Osteoblast (primary cell): ENCODE results near the gene TLL1. TPM values are rescaled to one million over a fixed set of nuclear protein-coding genes. Genes with fewer than 3 reads are reported as not detected.

Experiments
- DNase-seq: peaks from one replicate; pipeline ENCODE4 v3.0.0; 2011; ENCODE audit warnings: low spot score, mixed read lengths; ENCODE audit not compliant: insufficient read length; ENCODE audit errors: missing footprints
- H2AFZ ChIP-seq: 2 replicates; pipeline ENCODE4 v1.6.0; 2011; ENCODE audit warnings: mild to moderate bottlenecking, low read length
- H3K27ac ChIP-seq: 2 replicates; pipeline ENCODE4 v1.5.1; 2011; ENCODE audit warnings: mild to moderate bottlenecking, low read depth, low read length, moderate library complexity
- H3K27me3 ChIP-seq: 2 replicates; pipeline ENCODE4 v1.6.0; 2012; ENCODE audit warnings: mild to moderate bottlenecking, control low read depth, inconsistent platforms, low read length, moderate library complexity; ENCODE audit not compliant: insufficient read depth
- H3K36me3 ChIP-seq: 2 replicates; pipeline ENCODE4 v1.5.1; 2011; ENCODE audit warnings: mild to moderate bottlenecking, low read length, control low read depth, moderate library complexity; ENCODE audit not compliant: insufficient read depth
- H3K4me1 ChIP-seq: 2 replicates; pipeline ENCODE4 v1.5.1; 2011; ENCODE audit warnings: mild to moderate bottlenecking, low read length, control low read depth, moderate library complexity; ENCODE audit not compliant: insufficient read depth
- H3K4me2 ChIP-seq: 2 replicates; pipeline ENCODE4 v1.6.0; 2011; ENCODE audit warnings: mild to moderate bottlenecking, low read length; ENCODE audit not compliant: insufficient read depth
- H3K4me3 ChIP-seq: fragments of 200-600 bp; sonication (generic); 3 replicates; pipeline ENCODE4 v1.5.1; 2012; ENCODE audit warnings: mild to moderate bottlenecking, low read length, inconsistent platforms; ENCODE audit not compliant: insufficient read depth
- H3K79me2 ChIP-seq: 2 replicates; pipeline ENCODE4 v1.6.0; 2012; ENCODE audit warnings: mild to moderate bottlenecking, low read length, control low read depth, inconsistent platforms; ENCODE audit not compliant: insufficient read depth
- H3K9me3 ChIP-seq: 2 replicates; pipeline ENCODE4 v1.5.1; 2011; ENCODE audit warnings: low read depth, low read length, control low read depth
- H4K20me1 ChIP-seq: 2 replicates; pipeline ENCODE4 v1.6.0; 2012; ENCODE audit warnings: mild to moderate bottlenecking, low read length, control low read depth; ENCODE audit not compliant: insufficient read depth
- CTCF ChIP-seq: IDR thresholded peaks from 2 replicates; pipeline ENCODE4 v1.5.1; 2011; ENCODE audit warnings: mild to moderate bottlenecking, low read depth, low read length, moderate library complexity; ENCODE audit errors: extremely low read depth
- small RNA-seq: library from RNA; depleted of rRNA; stranded (forward); fragments of <200 nt; gene quantifications from one replicate; pipeline ENCODE3, GENCODE V24; 2012
- total RNA-seq: library from RNA; depleted of rRNA; stranded (reverse); fragments of >200 nt; gene quantifications from 2 replicates; pipeline ENCODE4 v1.2.3, GENCODE V29; 2012

TLL1 gene
- total RNA-seq, 1 donor, result 0.36 TPM

- DNase-seq, result no peak
- Histone ChIP-seq H2AFZ (no peak overlapping the region), H3K4me3 (no peak overlapping the region), H3K36me3 (no peaks in the 10 kb centered on the region), H3K27ac (no peak overlapping the region), H3K4me2 (no peak overlapping the region), H4K20me1 (no peaks in the 10 kb centered on the region), H3K79me2 (no peaks in the 10 kb centered on the region), H3K9me3 (no peaks in the 10 kb centered on the region), H3K27me3 (no peaks in the 10 kb centered on the region), H3K4me1 (no peaks in the 10 kb centered on the region)
- TF ChIP-seq CTCF, result no peak
These were observed 271.6 kb downstream of the TLL1 start for GRCh38 chr4:166144607-166145006.

- Histone ChIP-seq H3K9me3 (no peaks in the 10 kb centered on the region), H3K27me3 (no peaks in the 10 kb centered on the region), H2AFZ (no peak overlapping the region), H4K20me1 (no peaks in the 10 kb centered on the region), H3K27ac (no peak overlapping the region), H3K4me3 (no peak overlapping the region), H3K4me2 (no peak overlapping the region), H3K36me3 (no peaks in the 10 kb centered on the region), H3K79me2 (no peaks in the 10 kb centered on the region), H3K4me1 (no peaks in the 10 kb centered on the region)
- no peak for TF ChIP-seq CTCF
- DNase-seq, result no peak
These were observed 273.9 kb downstream of the TLL1 start for GRCh38 chr4:166146806-166147540.

Small RNA genes within 50 kb of the gene (small RNA-seq; reads per million reads assigned to genes)
- not detected for gene RNA5SP170
